Suprapubic skin (tissue), 4 donors: Measurements from ENCODE around the gene DCDC2C. TPM values are rescaled to one million over a fixed set of nuclear protein-coding genes. Genes with fewer than 3 reads are reported as not detected.

Experiments
- DNase-seq, 2 donors: peaks; one replicate each; pipeline ENCODE4 v3.0.0-alpha.2; 2019; ENCODE audit warnings: low spot score in 2 of 2
- H3K27ac ChIP-seq: fragments of 200-600 bp; sonication (generic); one replicate; pipeline ENCODE4 v1.5.1; 2019
- H3K27me3 ChIP-seq: fragments of 200-600 bp; sonication (generic); one replicate; pipeline ENCODE4 v1.5.1; 2019
- H3K36me3 ChIP-seq: fragments of 200-600 bp; sonication (generic); one replicate; pipeline ENCODE4 v1.5.1; 2019
- H3K4me1 ChIP-seq: fragments of 200-600 bp; sonication (generic); one replicate; pipeline ENCODE4 v1.5.1; 2019
- H3K4me3 ChIP-seq: fragments of 200-600 bp; sonication (generic); one replicate; pipeline ENCODE4 v1.5.1; 2019; ENCODE audit warnings: mild to moderate bottlenecking
- H3K9me3 ChIP-seq: fragments of 200-600 bp; sonication (generic); one replicate; pipeline ENCODE4 v1.5.1; 2019
- CTCF ChIP-seq, 2 donors: fragments of 200-600 bp in 1 of 2; fragments of 450-650 bp in 1 of 2; sonication (generic) in 1 of 2; IDR thresholded peaks; one replicate each; pipeline ENCODE4 v1.5.1; 2016 to 2019; ENCODE audit warnings: antibody characterized with exemption in 2 of 2, mild to moderate bottlenecking in 1 of 2, moderate library complexity in 1 of 2
- EP300 ChIP-seq: sonication (generic); formaldehyde crosslinking; IDR thresholded peaks from one replicate; pipeline ENCODE4 v1.6.1; 2017; ENCODE audit warnings: antibody characterized with exemption
- POLR2A ChIP-seq, 2 donors: fragments of 450-650 bp; IDR thresholded peaks; one replicate each; pipeline ENCODE4 v1.6.1; 2017; ENCODE audit warnings: antibody characterized with exemption in 2 of 2, mild to moderate bottlenecking in 2 of 2, moderate library complexity in 2 of 2
- POLR2AphosphoS5 ChIP-seq, 3 donors: sonication (generic); formaldehyde crosslinking; IDR thresholded peaks; one replicate each; pipeline ENCODE4 v1.6.1; 2017; ENCODE audit warnings: antibody characterized with exemption in 3 of 3
- WGBS: methylation state at CpG from one replicate; pipeline ENCODE4 v1.1.5; 2018; 5-methylcytosine and 5-hydroxymethylcytosine counted together
- total RNA-seq, 4 donors: library from RNA; depleted of rRNA; stranded (reverse); fragments of >200 nt; gene quantifications; one replicate each; pipeline ENCODE4 v1.1.0, GENCODE V29; 2016

The DCDC2C gene
- total RNA-seq, 4 donors from 2014 or later, result 1.0 TPM; not detected in 3

GRCh38 chr2:3756306-3756705 lies 52.9 kb downstream of the DCDC2C start:
- no peak overlapping the region for H3K27ac ChIP-seq
- no peaks in the 10 kb centered on the region for H3K36me3 ChIP-seq
- WGBS, result 28% methylated on average over 8 of the region's 8 CpGs
- peaks cover 6% of the 10 kb centered on the region for H3K27me3 ChIP-seq
- H3K4me3 ChIP-seq, result no peak overlapping the region
- no peaks in the 10 kb centered on the region for H3K4me1 ChIP-seq
- H3K9me3 ChIP-seq, result no peaks in the 10 kb centered on the region
- TF ChIP-seq POLR2AphosphoS5 (IDR thresholded peaks at IDR 0.05) (no peak), CTCF (IDR thresholded peaks at IDR 0.05) (no peak), POLR2A (IDR thresholded peaks at IDR 0.05) (no peak), EP300 (no peak)
- DNase-seq, result no peak

GRCh38 chr2:3758906-3759305 lies 55.5 kb downstream of the DCDC2C start:
- no peaks in the 10 kb centered on the region for H3K9me3 ChIP-seq
- H3K27ac ChIP-seq, result no peak overlapping the region
- peaks cover 8% of the 10 kb centered on the region for H3K27me3 ChIP-seq
- no peaks in the 10 kb centered on the region for H3K36me3 ChIP-seq
- 46% methylated on average over 7 of the region's 7 CpGs for WGBS
- no peak for DNase-seq
- H3K4me3 ChIP-seq, result no peak overlapping the region
- no peak for TF ChIP-seq CTCF (IDR thresholded peaks at IDR 0.05)
- TF ChIP-seq POLR2AphosphoS5 (IDR thresholded peaks at IDR 0.05), result no peak
- TF ChIP-seq POLR2A (IDR thresholded peaks at IDR 0.05), result no peak
- no peak for TF ChIP-seq EP300
- no peaks in the 10 kb centered on the region for H3K4me1 ChIP-seq

GRCh38 chr2:3759331-3759730 lies 56.0 kb downstream of the DCDC2C start:
- 52% methylated on average over 7 of the region's 7 CpGs for WGBS
- DNase-seq, result no peak
- TF ChIP-seq POLR2A (IDR thresholded peaks at IDR 0.05) (no peak), POLR2AphosphoS5 (IDR thresholded peaks at IDR 0.05) (no peak), CTCF (IDR thresholded peaks at IDR 0.05) (no peak), EP300 (no peak)
- H3K36me3 ChIP-seq, result no peaks in the 10 kb centered on the region
- H3K27ac ChIP-seq, result no peak overlapping the region
- H3K27me3 ChIP-seq, result peaks cover 8% of the 10 kb centered on the region
- H3K4me1 ChIP-seq, result no peaks in the 10 kb centered on the region
- no peaks in the 10 kb centered on the region for H3K9me3 ChIP-seq
- H3K4me3 ChIP-seq, result no peak overlapping the region

- no peak for TF ChIP-seq EP300
- H3K4me3 ChIP-seq, result no peak overlapping the region
- no peaks in the 10 kb centered on the region for H3K36me3 ChIP-seq
- 60% methylated on average over 4 of the region's 4 CpGs for WGBS
- DNase-seq, result no peak
- H3K27ac ChIP-seq, result no peak overlapping the region
- no peaks in the 10 kb centered on the region for H3K9me3 ChIP-seq
- H3K4me1 ChIP-seq, result no peaks in the 10 kb centered on the region
- peaks cover 8% of the 10 kb centered on the region for H3K27me3 ChIP-seq
Observed at GRCh38 chr2:3759761-3760160, 56.4 kb downstream of the DCDC2C start.

- Histone ChIP-seq H3K9me3 (no peaks in the 10 kb centered on the region), H3K4me3 (no peak overlapping the region), H3K27me3 (peaks cover 8% of the 10 kb centered on the region), H3K36me3 (no peaks in the 10 kb centered on the region), H3K27ac (no peak overlapping the region), H3K4me1 (no peaks in the 10 kb centered on the region)
- WGBS, result 71% methylated on average over 5 of the region's 5 CpGs
- no peak for DNase-seq
- no peak for TF ChIP-seq POLR2AphosphoS5 (IDR thresholded peaks at IDR 0.05)
- TF ChIP-seq CTCF (IDR thresholded peaks at IDR 0.05), result no peak
- TF ChIP-seq POLR2A (IDR thresholded peaks at IDR 0.05), result no peak
- no peak for TF ChIP-seq EP300
Observed at GRCh38 chr2:3761272-3761671, 57.9 kb downstream of the DCDC2C start.

- H3K27me3 ChIP-seq, result peaks cover 6% of the 10 kb centered on the region
- no peaks in the 10 kb centered on the region for H3K4me1 ChIP-seq
- H3K27ac ChIP-seq, result no peak overlapping the region
- H3K4me3 ChIP-seq, result no peak overlapping the region
- no peaks in the 10 kb centered on the region for H3K36me3 ChIP-seq
- H3K9me3 ChIP-seq, result no peaks in the 10 kb centered on the region
- 76% methylated on average over 14 of the region's 14 CpGs for WGBS
- TF ChIP-seq POLR2A (IDR thresholded peaks at IDR 0.05), result no peak
- no peak for TF ChIP-seq EP300
- TF ChIP-seq CTCF (IDR thresholded peaks at IDR 0.05), result no peak
- TF ChIP-seq POLR2AphosphoS5 (IDR thresholded peaks at IDR 0.05), result no peak
- no peak for DNase-seq
Observed at GRCh38 chr2:3762771-3763447, 59.5 kb downstream of the DCDC2C start.
